Measurements from ENCODE around the gene RGS10.
"Not testable (repeated sequence)": the region's sequence is repeated elsewhere in the genome, so short reads cannot be mapped to it uniquely, and the experiment has no call there.

Gene RGS10

DNA sequence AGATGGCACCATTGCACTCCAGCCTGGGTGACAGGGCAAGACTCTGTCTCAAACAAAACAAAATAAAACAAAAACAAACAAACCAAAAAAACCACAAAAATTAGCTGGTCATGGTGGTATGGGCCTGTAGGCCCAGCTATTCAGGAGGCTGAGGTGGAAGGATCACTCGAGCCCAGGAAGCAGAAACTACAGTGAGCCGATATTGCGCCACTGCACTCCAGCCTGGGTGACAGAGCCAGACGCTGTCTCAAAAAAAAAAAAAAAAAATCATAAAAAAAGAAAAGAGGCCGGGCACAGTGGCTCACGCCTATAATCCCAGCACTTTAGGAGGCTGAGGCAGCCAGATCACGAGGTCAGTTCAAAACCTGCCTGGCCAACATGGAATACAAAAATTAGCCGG lies 9.7 kb downstream of the RGS10 start:
- ATAC-seq (replicated peaks); H3K27ac Mint-ChIP-seq; H3K27me3 Mint-ChIP-seq; H3K9me3 Mint-ChIP-seq; DNase-seq; H3K4me3 Mint-ChIP-seq: not testable (repeated sequence)
- H3K36me3 Mint-ChIP-seq: peaks cover 31 to 34% of the 10 kb centered on the region in 2 donors
- peaks cover 17 to 40% of the 10 kb centered on the region in 2 donors for H3K4me1 Mint-ChIP-seq

DNA sequence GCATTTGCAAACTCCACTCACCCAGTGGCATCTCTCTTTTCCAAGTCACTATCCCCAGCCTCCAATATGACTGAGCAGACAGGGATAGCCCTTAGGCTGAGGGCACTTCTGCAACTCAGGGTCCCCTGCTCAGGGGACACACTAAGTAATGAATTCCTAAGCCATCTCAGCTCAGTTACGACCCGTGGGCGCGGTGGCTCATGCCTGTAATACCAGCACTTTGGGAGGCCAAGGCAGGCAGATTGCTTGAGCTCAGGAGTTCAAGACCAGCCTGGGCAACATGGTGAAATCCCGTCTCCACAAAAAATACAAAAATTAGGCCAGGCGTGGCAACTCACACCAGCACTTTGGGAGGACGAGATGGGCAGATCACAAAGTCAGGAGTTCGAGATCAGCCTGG lies 10.3 kb downstream of the RGS10 start:
- not testable (repeated sequence) for H3K27me3 Mint-ChIP-seq; H3K27ac Mint-ChIP-seq; H3K9me3 Mint-ChIP-seq; ATAC-seq (replicated peaks); H3K4me3 Mint-ChIP-seq; DNase-seq
- Mint-ChIP-seq H3K4me1 (peaks cover 12 to 36% of the 10 kb centered on the region in 2 donors), H3K36me3 (peaks cover 26 to 33% of the 10 kb centered on the region in 2 donors)

DNA sequence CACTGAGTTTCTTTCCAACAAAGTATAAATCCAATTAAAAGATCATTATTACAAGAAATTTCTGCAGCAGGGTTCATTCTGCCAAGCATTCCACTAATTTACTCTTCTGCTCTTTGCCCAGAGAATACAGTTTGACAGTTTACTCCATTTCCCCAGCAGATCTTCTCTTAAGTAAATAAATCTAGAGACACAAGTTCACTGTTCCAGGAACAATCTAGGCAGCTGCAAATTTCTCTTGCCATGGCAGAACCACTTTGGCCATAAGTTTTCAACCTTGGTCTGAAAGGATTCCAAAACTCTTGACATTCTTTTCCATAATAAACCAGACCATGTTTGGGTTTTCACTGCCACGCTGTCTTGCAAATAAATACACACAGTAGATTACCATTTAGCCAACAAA lies 11.5 kb downstream of the RGS10 start:
- no peaks in the 10 kb centered on the region for H3K9me3 Mint-ChIP-seq
- H3K27ac Mint-ChIP-seq: no peak overlapping the region
- peaks cover 16 to 35% of the 10 kb centered on the region in 2 donors for H3K4me1 Mint-ChIP-seq
- DNase-seq: no peak
- ATAC-seq (replicated peaks): no peak
- no peak overlapping the region for H3K4me3 Mint-ChIP-seq
- no peaks in the 10 kb centered on the region for H3K27me3 Mint-ChIP-seq
- peaks cover 24 to 34% of the 10 kb centered on the region in 2 donors for H3K36me3 Mint-ChIP-seq

DNA sequence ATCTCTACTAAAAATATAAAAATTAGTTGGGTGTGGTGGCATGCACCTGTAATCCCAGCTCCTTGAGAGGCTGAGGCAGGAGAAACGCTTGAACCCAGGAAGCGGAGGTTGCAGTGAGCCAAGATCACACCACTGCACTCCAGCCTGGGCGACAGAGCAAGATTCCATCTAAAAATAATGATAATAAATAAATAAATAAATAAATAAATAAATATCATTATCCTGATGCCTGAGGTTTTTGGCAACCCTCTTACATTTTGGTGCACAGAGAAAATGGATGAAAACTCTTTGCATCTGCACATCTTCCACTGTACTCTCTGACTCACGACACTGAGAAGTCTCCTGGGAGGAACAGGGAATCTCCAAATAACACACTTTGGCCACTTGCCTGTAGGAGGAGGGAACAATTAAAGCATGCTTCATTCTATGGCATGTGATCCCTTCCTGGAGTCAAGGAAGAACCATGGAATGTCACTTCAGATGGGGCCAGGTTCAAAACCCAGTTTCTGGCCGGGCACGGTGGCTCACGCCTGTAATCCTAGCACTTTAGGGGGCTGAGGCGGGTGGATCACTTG lies 13.8 kb downstream of the RGS10 start:
- peaks cover 19 to 34% of the 10 kb centered on the region in 2 donors for H3K4me1 Mint-ChIP-seq
- H3K9me3 Mint-ChIP-seq, H3K27ac Mint-ChIP-seq, DNase-seq, H3K4me3 Mint-ChIP-seq, H3K27me3 Mint-ChIP-seq: not testable (repeated sequence)
- peak; percentile 38 to 61 for ATAC-seq (replicated peaks)
- peaks cover 32 to 41% of the 10 kb centered on the region in 2 donors for H3K36me3 Mint-ChIP-seq

DNA sequence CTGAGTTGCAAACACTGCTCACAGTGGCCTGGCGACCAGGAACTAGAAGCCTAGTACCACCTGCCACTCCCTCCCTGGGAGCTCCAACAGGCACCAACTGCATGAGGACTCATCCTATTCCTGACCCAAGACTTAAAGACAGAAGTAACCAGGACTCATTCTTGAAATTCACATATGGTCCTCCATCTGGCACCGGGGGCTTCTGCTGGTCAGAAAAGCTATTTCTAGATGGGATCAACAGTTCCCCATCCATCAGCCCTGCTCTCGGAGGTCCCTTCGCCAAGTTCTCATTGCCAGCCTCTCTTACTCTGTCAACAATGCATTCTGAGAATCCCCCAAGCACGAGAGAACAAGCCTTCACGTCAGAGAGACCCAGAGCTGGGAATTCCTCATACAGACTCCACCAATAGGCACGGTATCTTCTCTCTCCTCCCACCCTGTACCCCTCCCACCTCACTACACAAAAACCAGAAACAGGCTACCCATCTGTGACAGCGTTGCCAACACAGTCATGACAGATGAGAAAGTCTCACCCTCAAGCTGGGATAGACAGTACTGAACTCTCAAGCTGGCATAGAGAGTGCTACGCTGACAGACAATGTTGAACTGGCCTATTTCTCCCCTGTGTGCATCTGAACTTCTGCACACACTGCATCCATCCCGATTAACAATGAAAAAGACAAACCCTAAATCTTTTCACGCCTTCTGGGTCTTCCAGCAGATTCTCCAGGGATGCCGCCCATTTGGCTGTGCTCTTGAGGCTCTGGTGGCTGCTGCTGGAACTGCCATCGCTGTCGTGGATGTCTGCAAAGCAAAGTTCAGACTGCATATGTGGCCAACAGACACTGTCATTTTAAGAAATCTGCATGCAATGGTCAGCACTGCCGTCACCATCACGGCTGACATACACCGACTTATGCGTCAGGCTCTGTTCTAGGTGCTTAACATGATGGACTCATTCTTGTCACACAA lies 15.6 kb downstream of the RGS10 start:
- Mint-ChIP-seq H3K27ac (no peak overlapping the region), H3K4me1 (peaks cover 19 to 36% of the 10 kb centered on the region in 2 donors), H3K36me3 (peaks cover 43 to 58% of the 10 kb centered on the region in 2 donors), H3K4me3 (no peak overlapping the region), H3K9me3 (no peaks in the 10 kb centered on the region), H3K27me3 (no peaks in the 10 kb centered on the region)
- DNase-seq (no peak), ATAC-seq (replicated peaks) (peak; percentile 21 to 59)

DNA sequence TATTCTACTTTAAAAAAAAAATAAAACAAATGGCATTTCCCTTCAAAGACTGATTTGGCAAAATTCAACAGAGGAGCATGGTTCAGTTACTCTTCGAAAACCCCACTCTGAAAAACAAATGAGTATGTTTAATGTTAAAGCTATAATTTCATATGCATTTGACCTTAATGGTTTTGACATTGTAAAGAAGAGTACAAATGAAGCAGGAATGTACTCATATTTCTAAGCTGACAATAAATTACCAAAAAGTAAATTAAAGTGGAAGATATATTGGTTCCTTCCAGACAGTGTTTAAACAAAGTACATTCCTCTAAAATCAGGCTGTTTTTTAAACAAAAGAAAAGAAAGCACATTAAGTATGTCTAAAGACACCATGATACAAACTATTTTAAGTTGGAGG lies 16.4 kb downstream of the RGS10 start:
- Mint-ChIP-seq H3K4me3 (no peak overlapping the region), H3K9me3 (no peaks in the 10 kb centered on the region), H3K36me3 (peaks cover 49 to 61% of the 10 kb centered on the region in 2 donors), H3K27ac (no peak overlapping the region), H3K4me1 (peaks cover 18 to 32% of the 10 kb centered on the region in 2 donors), H3K27me3 (no peaks in the 10 kb centered on the region)
- ATAC-seq (replicated peaks) (no peak), DNase-seq (no peak)

DNA sequence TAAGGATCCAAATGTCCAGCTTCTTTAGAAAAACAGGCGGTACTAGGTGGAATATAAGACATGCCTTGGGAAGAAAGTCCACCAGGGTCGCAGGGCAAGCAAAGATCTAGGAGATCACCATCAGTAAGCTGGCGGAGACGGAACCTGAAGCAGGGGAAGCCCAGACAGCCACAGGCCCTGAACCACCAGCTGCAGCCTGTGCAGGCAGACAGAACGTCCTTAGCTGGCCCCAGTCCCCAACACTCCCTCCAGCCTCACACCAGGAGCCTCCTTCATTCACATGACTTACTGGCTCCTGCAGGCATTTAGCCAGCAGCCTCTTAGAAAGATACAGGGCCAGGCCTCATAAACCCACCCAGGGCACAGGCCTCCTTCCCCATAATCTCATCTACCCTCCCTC lies 17.4 kb downstream of the RGS10 start:
- H3K4me1 Mint-ChIP-seq: peaks cover 16 to 31% of the 10 kb centered on the region in 2 donors
- no peak overlapping the region for H3K4me3 Mint-ChIP-seq
- no peaks in the 10 kb centered on the region for H3K27me3 Mint-ChIP-seq
- no peaks in the 10 kb centered on the region for H3K9me3 Mint-ChIP-seq
- peaks cover 58 to 70% of the 10 kb centered on the region in 2 donors for H3K36me3 Mint-ChIP-seq
- no peak for DNase-seq
- no peak for ATAC-seq (replicated peaks)
- H3K27ac Mint-ChIP-seq: no peak overlapping the region

DNA sequence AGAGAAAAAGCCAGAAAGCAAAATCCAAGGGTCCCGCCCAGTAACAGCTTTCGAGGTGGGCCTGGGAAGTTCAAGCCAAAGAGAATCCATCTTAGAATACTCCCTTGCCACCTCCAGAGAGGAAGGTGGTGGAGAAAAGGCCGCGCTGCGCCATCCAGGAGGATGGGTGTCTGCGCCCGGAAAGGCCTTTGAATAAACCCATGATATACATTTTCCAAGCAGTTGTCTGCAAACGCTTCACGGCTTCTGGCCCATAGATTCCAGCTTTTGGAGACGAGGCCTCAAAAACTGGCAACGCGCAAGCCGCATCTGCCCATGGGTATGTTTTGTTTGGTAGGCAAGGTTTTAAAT lies 17.8 kb downstream of the RGS10 start:
- H3K4me3 Mint-ChIP-seq: no peak overlapping the region
- H3K9me3 Mint-ChIP-seq: no peaks in the 10 kb centered on the region
- peaks cover 62 to 74% of the 10 kb centered on the region in 2 donors for H3K36me3 Mint-ChIP-seq
- peaks cover 19 to 35% of the 10 kb centered on the region in 2 donors for H3K4me1 Mint-ChIP-seq
- no peak for ATAC-seq (replicated peaks)
- no peaks in the 10 kb centered on the region for H3K27me3 Mint-ChIP-seq
- no peak overlapping the region for H3K27ac Mint-ChIP-seq
- no peak for DNase-seq

DNA sequence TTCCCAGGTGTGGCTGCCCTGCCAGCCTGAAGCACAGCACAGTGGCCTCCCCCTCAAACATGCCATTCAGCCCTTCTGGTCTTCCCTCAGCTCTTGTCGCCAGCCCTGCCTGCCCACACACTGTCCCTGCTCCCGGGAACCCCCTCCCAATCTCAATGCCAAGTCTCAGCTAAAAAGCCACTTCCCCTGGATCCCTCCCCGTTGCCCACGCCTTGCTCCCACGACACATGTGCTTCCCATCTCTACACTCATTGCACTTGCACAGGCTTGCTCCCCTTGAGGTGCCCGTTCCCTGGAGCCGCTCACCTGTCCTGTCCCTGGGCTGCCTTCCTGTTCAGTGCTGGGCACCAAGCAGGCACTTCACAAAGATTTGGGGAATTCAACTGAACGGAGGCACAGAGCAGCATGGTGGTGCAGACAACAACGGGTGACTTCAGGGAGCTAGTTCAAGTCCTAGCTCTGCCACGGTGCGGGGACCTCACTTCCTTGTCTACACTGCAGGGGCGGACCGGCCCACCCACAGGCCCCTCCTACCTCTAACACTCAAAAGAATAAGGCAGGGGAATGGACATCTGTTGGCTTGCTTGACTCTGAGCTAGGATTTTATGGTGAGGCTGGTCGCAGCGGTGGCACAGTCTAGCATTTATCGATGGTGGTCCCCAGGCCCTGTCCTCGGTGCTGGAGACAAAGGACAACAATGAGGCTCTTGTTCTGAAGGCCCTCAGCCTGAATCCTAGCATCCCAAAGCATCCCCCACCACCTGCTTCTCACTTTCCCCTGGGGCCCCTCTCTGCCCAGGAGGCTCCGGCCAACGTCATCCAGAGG lies 18.4 kb downstream of the RGS10 start:
- Mint-ChIP-seq H3K27ac (peak overlapping the region; percentile 83), H3K4me1 (peaks cover 25 to 36% of the 10 kb centered on the region in 2 donors), H3K9me3 (no peaks in the 10 kb centered on the region), H3K4me3 (no peak overlapping the region), H3K36me3 (peaks cover 62 to 79% of the 10 kb centered on the region in 2 donors), H3K27me3 (no peaks in the 10 kb centered on the region)
- ATAC-seq (replicated peaks) (no peak), DNase-seq (no peak)

DNA sequence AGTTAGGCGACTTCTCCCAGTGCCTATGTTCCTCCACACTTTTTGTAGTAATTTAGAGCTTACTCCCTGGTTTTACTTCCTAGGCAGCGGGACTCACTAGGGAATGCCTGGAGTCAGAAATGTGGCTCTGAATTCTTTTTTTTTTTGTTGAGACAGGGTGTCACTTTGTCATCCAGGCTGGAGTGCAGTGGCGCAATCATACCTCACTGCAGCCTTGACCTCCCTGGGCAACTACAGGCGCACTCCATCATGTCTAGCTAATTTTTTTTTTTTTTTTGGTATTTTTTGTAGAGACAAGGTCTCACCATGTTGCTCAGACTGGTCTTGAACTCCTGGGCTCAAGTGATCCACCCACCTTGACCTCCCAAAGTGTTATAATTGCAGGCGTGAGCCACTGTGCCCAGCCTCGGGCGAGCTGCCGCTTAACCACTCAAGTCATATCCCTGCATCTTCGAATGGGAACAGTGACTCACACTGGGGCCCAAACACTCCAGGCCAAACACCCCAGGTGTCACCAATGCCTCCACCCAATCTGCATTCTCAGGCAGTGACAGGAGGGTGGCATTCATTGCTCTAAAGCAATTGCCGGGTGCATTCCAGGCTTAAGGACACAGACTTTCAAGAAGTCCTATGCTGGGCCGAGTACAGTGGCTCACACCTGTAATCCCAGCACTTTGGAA lies 19.6 kb downstream of the RGS10 start:
- ATAC-seq (replicated peaks) (no peak), DNase-seq (no peak)
- Mint-ChIP-seq H3K27me3 (no peaks in the 10 kb centered on the region), H3K27ac (no peak overlapping the region), H3K9me3 (no peaks in the 10 kb centered on the region), H3K4me1 (peaks cover 30 to 48% of the 10 kb centered on the region in 2 donors), H3K4me3 (no peak overlapping the region), H3K36me3 (peaks cover 70 to 86% of the 10 kb centered on the region in 2 donors)

DNA sequence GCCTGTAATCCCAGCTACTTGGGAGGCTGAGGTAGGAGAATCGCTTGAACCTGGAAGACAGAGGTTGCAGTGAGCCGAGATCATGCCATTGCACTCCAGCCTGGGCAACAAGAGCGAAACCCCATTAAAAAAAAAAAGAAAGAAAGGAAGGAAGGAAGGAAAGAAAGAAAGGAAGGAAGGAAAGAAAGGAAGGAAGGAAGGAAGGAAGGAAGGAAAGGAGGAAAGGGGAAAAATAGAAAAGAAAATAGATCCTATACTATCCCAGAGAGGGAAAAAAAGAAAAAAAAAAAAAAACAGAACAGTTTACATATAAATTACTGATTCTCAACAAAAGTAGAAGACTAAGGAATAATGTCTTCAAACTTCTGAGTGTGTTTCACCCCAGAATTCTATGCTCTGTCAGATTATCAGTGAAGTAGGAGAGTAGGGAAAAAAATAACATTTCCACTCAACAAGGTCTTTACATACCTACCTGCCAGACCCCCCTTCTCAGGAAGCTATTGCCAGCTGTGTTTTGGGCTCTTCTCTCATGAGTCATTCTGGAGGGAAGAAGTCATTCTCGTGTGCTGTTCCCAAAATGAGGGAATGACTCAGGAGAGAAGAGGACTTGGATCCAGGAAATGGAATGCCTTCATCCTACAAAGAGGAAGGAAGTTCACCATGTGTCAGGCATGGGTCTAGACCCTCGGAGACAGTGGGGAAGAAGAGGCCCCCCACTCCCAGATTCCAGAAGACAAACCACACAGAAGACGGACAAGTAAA lies 20.9 kb downstream of the RGS10 start:
- Mint-ChIP-seq H3K36me3 (peaks cover 62 to 75% of the 10 kb centered on the region in 2 donors), H3K9me3 (no peaks in the 10 kb centered on the region)

DNA sequence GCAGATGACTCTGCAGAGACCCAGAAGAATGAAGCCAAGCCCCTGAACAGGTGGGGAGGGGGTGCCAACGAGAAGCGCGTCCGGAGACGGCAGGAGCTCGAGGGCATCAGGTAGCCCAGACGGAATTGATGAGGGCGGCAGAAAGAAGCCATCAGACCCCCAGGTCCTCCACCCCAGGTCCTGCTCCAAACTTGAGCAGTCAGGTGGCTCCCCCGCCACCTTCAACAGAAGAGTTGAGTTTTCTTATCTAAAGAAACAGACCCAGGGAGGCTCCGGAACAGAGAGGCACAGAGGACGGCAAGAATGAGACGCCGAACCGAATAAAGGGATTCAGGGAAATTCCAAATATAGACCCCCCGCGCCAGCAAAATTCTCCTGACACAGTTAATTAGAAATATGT lies 22.2 kb downstream of the RGS10 start:
- ATAC-seq (replicated peaks) (no peak), DNase-seq (no peak)
- H3K27ac Mint-ChIP-seq: peak overlapping the region; percentile 47
- no peaks in the 10 kb centered on the region for H3K9me3 Mint-ChIP-seq
- no peak overlapping the region for H3K4me3 Mint-ChIP-seq
- H3K27me3 Mint-ChIP-seq: no peaks in the 10 kb centered on the region
- peaks cover 38 to 57% of the 10 kb centered on the region in 2 donors for H3K4me1 Mint-ChIP-seq
- H3K36me3 Mint-ChIP-seq: peaks cover 62 to 76% of the 10 kb centered on the region in 2 donors

More for the DNA sequence above, 20.9 kb downstream of the RGS10 start:
- Mint-ChIP-seq H3K27ac (no peak overlapping the region), H3K4me1 (peaks cover 35 to 53% of the 10 kb centered on the region in 2 donors), H3K27me3 (no peaks in the 10 kb centered on the region), H3K4me3 (no peak overlapping the region)
- ATAC-seq (replicated peaks): no peak
- no peak for DNase-seq

DNA sequence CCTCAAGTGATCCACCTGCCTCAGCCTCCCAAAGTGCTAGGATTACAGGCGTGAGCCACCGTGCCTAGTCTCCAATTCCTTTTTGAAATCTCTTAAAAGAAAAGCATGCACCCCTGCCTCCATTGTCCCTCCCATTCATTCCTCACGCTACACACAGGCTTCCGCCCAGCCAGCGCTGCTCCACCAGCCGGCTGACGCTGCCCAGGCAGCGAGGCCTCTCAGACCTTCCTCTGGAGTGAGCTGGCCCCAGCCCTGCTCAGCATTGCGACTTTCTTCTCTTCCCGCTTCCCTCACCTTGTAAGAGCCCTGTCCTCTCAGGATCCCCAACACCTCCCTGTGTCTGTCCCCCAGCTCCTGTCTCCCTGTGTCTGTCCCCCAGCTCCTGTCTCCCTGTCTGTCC lies 23.6 kb downstream of the RGS10 start:
- Mint-ChIP-seq H3K27me3 (no peaks in the 10 kb centered on the region), H3K27ac (peak overlapping the region; percentile 96), H3K4me1 (peaks cover 36 to 54% of the 10 kb centered on the region in 2 donors), H3K36me3 (peaks cover 55 to 72% of the 10 kb centered on the region in 2 donors), H3K9me3 (no peaks in the 10 kb centered on the region), H3K4me3 (peak overlapping the region; percentile 71 to 76)
- no peak for DNase-seq
- no peak for ATAC-seq (replicated peaks)
